MM.1S (cell line): ENCODE measurements around the gene TMEM116.

ENCODE experiments used
- CTCF ChIP-seq: fragments of 300-600 bp; sonication (generic); IDR thresholded peaks from 2 replicates; pipeline ENCODE4 v1.5.1; 2016; ENCODE audit warnings: antibody characterized with exemption, low read length, mixed read lengths
- EZH2 ChIP-seq: fragments of 300-600 bp; sonication (generic); optimal IDR thresholded peaks from 2 replicates; pipeline ENCODE3; 2017; ENCODE audit warnings: low read depth, mild to moderate bottlenecking, antibody characterized with exemption, low read length, mixed read lengths
- EZH2phosphoT487 ChIP-seq: fragments of 300-600 bp; sonication (generic); IDR thresholded peaks from 2 replicates; pipeline ENCODE4 v1.6.1; 2018; ENCODE audit warnings: antibody characterized with exemption, low read length

DNA sequence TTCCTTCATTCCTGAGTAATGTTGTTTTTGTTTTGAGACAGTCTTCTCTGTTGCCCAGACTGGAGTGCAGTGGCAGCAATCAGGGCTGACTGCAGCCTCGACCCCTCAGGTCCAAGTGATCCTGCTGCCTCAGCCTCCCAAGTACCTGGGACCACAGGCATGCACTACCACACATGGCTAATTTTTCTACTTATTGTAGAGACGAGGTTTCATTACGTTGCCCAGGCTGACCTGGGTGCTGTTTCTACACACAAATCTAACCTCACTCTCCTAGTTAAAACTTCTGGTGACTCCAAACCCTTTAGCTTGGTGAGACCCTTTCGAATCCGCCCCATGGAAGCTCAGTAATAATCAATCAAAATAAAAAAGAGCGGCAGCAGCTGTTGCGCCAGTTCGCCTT, 1.3 kb downstream of the TMEM116 start:
- TF ChIP-seq CTCF (no peak), EZH2 (no peak), EZH2phosphoT487 (no peak)
